GM13976 (cell line): ENCODE data around the gene MAGEC1.

Source experiments
- DNase-seq: peaks from one replicate; pipeline ENCODE4 v3.0.0; 2012; ENCODE audit warnings: low spot score
- CTCF ChIP-seq: IDR thresholded peaks from 2 replicates; pipeline ENCODE4 v1.5.1; 2012; ENCODE audit warnings: borderline replicate concordance, mild to moderate bottlenecking; ENCODE audit not compliant: insufficient read depth; ENCODE audit errors: extremely low read depth, missing control alignments, control extremely low read depth
- in situ Hi-C: fragments of 300-500 bp; cut with MboI; formaldehyde crosslinking; loops from one replicate; pipeline ENCODE4 v1.12.0; 2022; ENCODE audit warnings: low sequenced_read_pairs, mixed read lengths, inconsistent platforms; ENCODE audit not compliant: unreplicated experiment

MAGEC1 gene

GRCh38 chrX:141936080-141936479, 32.4 kb downstream of the MAGEC1 start:
- in situ Hi-C loops, result no loop called here
- no peak for TF ChIP-seq CTCF
- no peak for DNase-seq

- DNase-seq, result no peak
- in situ Hi-C loops, result no loop called here
- TF ChIP-seq CTCF, result no peak
Observed at GRCh38 chrX:141941234-141941633, 37.5 kb downstream of the MAGEC1 start.

DNA sequence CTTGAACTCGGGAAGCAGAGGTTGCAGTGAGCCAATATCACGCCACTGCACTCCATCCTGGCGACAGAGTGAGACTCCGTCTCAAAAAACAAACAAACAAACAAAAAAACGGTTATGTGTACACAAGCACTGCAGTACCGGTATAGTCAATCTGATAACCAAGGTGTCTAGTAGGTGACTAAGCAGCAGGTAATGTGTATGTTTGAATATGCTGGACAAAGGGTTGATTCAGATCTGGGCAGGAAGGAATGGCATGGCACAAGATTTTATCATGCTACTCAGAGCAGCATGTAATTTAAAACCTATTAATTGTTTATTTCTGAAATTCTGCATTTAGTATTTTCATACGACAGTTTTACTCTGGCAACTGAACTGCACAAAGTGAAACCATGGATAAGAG, 41.7 kb downstream of the MAGEC1 start:
- in situ Hi-C loops, result no loop called here
- no peak for TF ChIP-seq CTCF
- DNase-seq, result no peak

GRCh38 chrX:141947350-141947749, 43.7 kb downstream of the MAGEC1 start:
- no peak for DNase-seq
- in situ Hi-C loops, result no loop called here
- no peak for TF ChIP-seq CTCF

DNA sequence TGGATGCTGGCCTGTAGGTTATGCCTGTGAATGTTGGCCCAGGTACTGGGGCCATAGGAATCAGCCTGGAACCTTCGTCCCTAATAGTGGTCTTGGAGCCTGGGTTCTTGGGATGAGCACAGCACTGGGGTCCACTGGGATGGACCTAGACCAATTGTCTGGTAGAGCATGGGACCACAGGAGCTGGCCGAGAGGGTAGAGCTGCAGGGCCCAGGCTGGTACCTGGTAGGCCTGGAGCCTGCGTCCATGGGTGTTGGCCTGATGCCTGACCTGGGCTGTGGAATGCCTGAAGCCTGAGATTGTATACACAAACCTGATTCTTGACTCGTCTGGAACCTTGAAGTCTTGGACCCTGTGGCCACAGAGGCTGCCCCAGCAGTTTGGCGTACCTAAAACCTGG, 48.9 kb downstream of the MAGEC1 start:
- in situ Hi-C loops, result no loop called here
- no peak for TF ChIP-seq CTCF
- no peak for DNase-seq

- in situ Hi-C loops, result no loop called here
- no peak for TF ChIP-seq CTCF
- DNase-seq, result no peak
Observed at GRCh38 chrX:141958675-141959074, 55.0 kb downstream of the MAGEC1 start.
